HCT116 (cell line): ENCODE results near the gene GZF1. TPM values are rescaled to one million over a fixed set of nuclear protein-coding genes. Genes with fewer than 3 reads are reported as not detected.

ENCODE experiments used
- ATAC-seq: fragments of 200-7000 bp; cut with Tn5 transposase; 2 replicates; pipeline ENCODE4 v1.9.1; 2020; ENCODE audit warnings: mild to moderate bottlenecking, moderate library complexity
- BruUV-seq: library from RNA; stranded (reverse); fragments of 400-500 nt; replicated peaks from 2 replicates; lab custom pipeline; 2021; lab: Mats Ljungman, UMichigan
- CTCF ChIA-PET: fragments of 300-600 bp; sonication (Branson Sonifier 250); formaldehyde crosslinking; loops from one replicate; lab custom pipeline; 2021; ENCODE audit warnings: antibody characterized with exemption; lab: Charles Lee
- POLR2A ChIA-PET: fragments of 300-600, 350-600 bp; sonication (Branson Sonifier 250); formaldehyde crosslinking; loops from one replicate; lab custom pipeline; 2021; ENCODE audit warnings: antibody characterized with exemption; lab: Charles Lee
- RAD21 ChIA-PET, 2 experiments: fragments of 300-600 bp; sonication (Branson Sonifier 250); formaldehyde crosslinking; loops; one replicate each; lab custom pipeline; 2023; ENCODE audit warnings: low total read pairs in 2 of 2; ENCODE audit not compliant: uncharacterized antibody in 2 of 2, unreplicated experiment in 2 of 2, low non-redundant PET in 1 of 2; lab: Charles Lee
- DNase-seq: peaks from one replicate; pipeline ENCODE4 v3.0.0-alpha.2; 2010; ENCODE audit warnings: low read depth, low spot score
- H2AFZ ChIP-seq: fragments of 200-600 bp; shearing (Covaris generic), sonication (generic); 2 replicates; pipeline ENCODE4 v1.6.1; 2017; ENCODE audit warnings: low read depth, mixed run types, mixed read lengths, antibody characterized with exemption, low read length; ENCODE audit not compliant: poor library complexity, severe bottlenecking
- H3K27ac ChIP-seq: 2 replicates; pipeline ENCODE4 v1.5.1; 2012; ENCODE audit warnings: low read depth, low read length
- H3K27me3 ChIP-seq: fragments of 200-600 bp; sonication (generic); 2 replicates; pipeline ENCODE4 v1.6.1; 2016; ENCODE audit warnings: mixed run types, low read length, mixed read lengths; ENCODE audit not compliant: insufficient read depth
- H3K36me3 ChIP-seq, 2 experiments: fragments of 200-500 bp in 1 of 2; fragments of 200-600 bp in 1 of 2; sonication (Bioruptor generic) in 1 of 2; sonication (generic) in 1 of 2; 2 replicates each; pipeline versions ENCODE4 v1.5.1 to v1.6.1; 2014 to 2016; ENCODE audit warnings: low read length in 2 of 2, inconsistent platforms in 1 of 2, mixed read lengths in 1 of 2, mixed run types in 1 of 2; ENCODE audit not compliant: insufficient read depth in 2 of 2, control insufficient read depth in 1 of 2
- H3K4me1 ChIP-seq, 2 experiments: fragments of 200-600 bp in 1 of 2; sonication (generic) in 1 of 2; 2 replicates each; pipeline versions ENCODE4 v1.5.1 to v1.6.1; 2012 to 2017; ENCODE audit warnings: low read length in 2 of 2, inconsistent platforms in 1 of 2, mild to moderate bottlenecking in 1 of 2, mixed read lengths in 1 of 2, mixed run types in 1 of 2, moderate library complexity in 1 of 2; ENCODE audit not compliant: insufficient read depth in 2 of 2, control insufficient read depth in 1 of 2
- H3K4me2 ChIP-seq: fragments of 200-600 bp; sonication (generic); 2 replicates; pipeline ENCODE4 v1.6.1; 2017; ENCODE audit warnings: mixed run types, low read length, mixed read lengths
- H3K4me3 ChIP-seq, 2 experiments: fragments of 200-600 bp in 1 of 2; sonication (generic) in 1 of 2; replicated peaks in 1 of 2; 2 replicates each; pipeline ENCODE4 v1.5.1; 2011 to 2016; ENCODE audit warnings: low read length in 2 of 2, control low read depth in 1 of 2, low read depth in 1 of 2, mild to moderate bottlenecking in 1 of 2, mixed read lengths in 1 of 2, mixed run types in 1 of 2
- H3K79me2 ChIP-seq: fragments of 200-600 bp; sonication (generic); 2 replicates; pipeline ENCODE4 v1.6.1; 2017; ENCODE audit warnings: mild to moderate bottlenecking, mixed run types, low read length, moderate library complexity, mixed read lengths; ENCODE audit not compliant: insufficient read depth
- H3K9ac ChIP-seq: fragments of 200-600 bp; sonication (generic); 2 replicates; pipeline ENCODE4 v1.6.1; 2016; ENCODE audit warnings: low read length, mixed read lengths
- H3K9me2 ChIP-seq: fragments of 200-600 bp; sonication (generic), shearing (Covaris generic); 2 replicates; pipeline ENCODE4 v1.6.1; 2017; ENCODE audit warnings: mixed run types, mild to moderate bottlenecking, moderate library complexity; ENCODE audit not compliant: insufficient read depth
- H3K9me3 ChIP-seq, 2 experiments: fragments of 200-500 bp in 1 of 2; fragments of 200-600 bp in 1 of 2; sonication (Bioruptor generic) in 1 of 2; sonication (generic) in 1 of 2; 2 replicates each; pipeline ENCODE4 v1.6.1; 2014 to 2017; ENCODE audit warnings: low read length in 2 of 2, mixed read lengths in 2 of 2, inconsistent platforms in 1 of 2, low read depth in 1 of 2, mild to moderate bottlenecking in 1 of 2, mixed run types in 1 of 2, moderate library complexity in 1 of 2; ENCODE audit not compliant: control insufficient read depth in 1 of 2, insufficient read depth in 1 of 2
- H4K20me1 ChIP-seq: fragments of 200-600 bp; sonication (generic), shearing (Covaris generic); 2 replicates; pipeline ENCODE4 v1.6.1; 2017; ENCODE audit warnings: mixed run types, mild to moderate bottlenecking, moderate library complexity; ENCODE audit not compliant: insufficient read depth
- CBX3 ChIP-seq: IDR thresholded peaks from 2 replicates; pipeline ENCODE4 v1.6.1; 2012; ENCODE audit warnings: low read depth
- CEBPB ChIP-seq: IDR thresholded peaks from 2 replicates; pipeline ENCODE4 v1.6.1; 2012; ENCODE audit warnings: low read depth
- CTCF ChIP-seq, 3 experiments: fragments of 200-600 bp in 1 of 3; sonication (generic) in 1 of 3; IDR thresholded peaks in 2 of 3; conservative IDR thresholded peaks in 1 of 3; 2 replicates each; pipeline ENCODE4 v1.5.1; 2012 to 2017; ENCODE audit warnings: low read depth in 2 of 3, low read length in 2 of 3, antibody characterized with exemption in 1 of 3, borderline replicate concordance in 1 of 3, control low read depth in 1 of 3, mild to moderate bottlenecking in 1 of 3, mixed read lengths in 1 of 3, mixed run types in 1 of 3, moderate library complexity in 1 of 3; ENCODE audit not compliant: insufficient read depth in 1 of 3
- EGR1 ChIP-seq: IDR thresholded peaks from 2 replicates; pipeline ENCODE4 v1.6.1; 2012; ENCODE audit warnings: low read depth
- EZH2 ChIP-seq: fragments of 200-600 bp; sonication (generic); IDR thresholded peaks from 2 replicates; pipeline ENCODE4 v1.6.1; 2017; ENCODE audit warnings: antibody characterized with exemption, mixed run types
- EZH2phosphoT487 ChIP-seq: fragments of 200-600 bp; IDR thresholded peaks from 2 replicates; pipeline ENCODE4 v1.6.1; 2018; ENCODE audit warnings: antibody characterized with exemption, borderline replicate concordance
- FOSL1 ChIP-seq: IDR thresholded peaks from 2 replicates; pipeline ENCODE4 v1.6.1; 2012; ENCODE audit warnings: low read depth
- JUND ChIP-seq: IDR thresholded peaks from 2 replicates; pipeline ENCODE4 v1.6.1; 2012
- MAX ChIP-seq: IDR thresholded peaks from 2 replicates; pipeline ENCODE4 v1.6.1; 2012
- POLR2A ChIP-seq: IDR thresholded peaks from 2 replicates; pipeline ENCODE4 v1.7.0; 2011; ENCODE audit warnings: borderline replicate concordance; ENCODE audit not compliant: insufficient read depth, insufficient read length; ENCODE audit errors: extremely low read depth
- POLR2AphosphoS5 ChIP-seq: IDR thresholded peaks from 2 replicates; pipeline ENCODE4 v1.6.1; 2011; ENCODE audit warnings: mild to moderate bottlenecking, low read depth, low read length, moderate library complexity
- RAD21 ChIP-seq: IDR thresholded peaks from 2 replicates; pipeline ENCODE4 v1.6.1; 2012; ENCODE audit warnings: low read depth, mild to moderate bottlenecking
- REST ChIP-seq: IDR thresholded peaks from 2 replicates; pipeline ENCODE4 v1.6.1; 2012; ENCODE audit warnings: low read depth
- SIN3A ChIP-seq: IDR thresholded peaks from 2 replicates; pipeline ENCODE4 v1.6.1; 2012; ENCODE audit warnings: low read depth
- SP1 ChIP-seq: IDR thresholded peaks from 2 replicates; pipeline ENCODE4 v1.6.1; 2012; ENCODE audit warnings: low read depth
- SRF ChIP-seq: IDR thresholded peaks from 2 replicates; pipeline ENCODE4 v1.6.1; 2012; ENCODE audit warnings: low read depth
- TCF7L2 ChIP-seq: IDR thresholded peaks from 2 replicates; pipeline ENCODE4 v1.7.0; 2011; ENCODE audit warnings: borderline replicate concordance, inconsistent platforms; ENCODE audit not compliant: insufficient read depth, insufficient read length; ENCODE audit errors: extremely low read depth
- YY1 ChIP-seq: IDR thresholded peaks from 2 replicates; pipeline ENCODE4 v1.6.1; 2011; ENCODE audit warnings: low read length, low read depth, moderate library complexity, mild to moderate bottlenecking; ENCODE audit not compliant: insufficient replicate concordance; ENCODE audit errors: extremely low read depth
- ZBTB33 ChIP-seq: IDR thresholded peaks from 2 replicates; pipeline ENCODE4 v1.6.1; 2011; ENCODE audit warnings: mild to moderate bottlenecking, low read length, moderate library complexity; ENCODE audit not compliant: insufficient replicate concordance; ENCODE audit errors: extremely low read depth
- ZFX ChIP-seq: fragments of 450-650 bp; IDR thresholded peaks from 2 replicates; pipeline ENCODE4 v1.6.1; 2017
- intact Hi-C: fragments of 100-400 bp; cut with micrococcal nuclease; formaldehyde crosslinking; loops from 2 replicates; pipeline ENCODE4 v1.10.0; 2022
- total RNA-seq: library from RNA; stranded (reverse); gene quantifications from one replicate; pipeline ENCODE4 v1.2.1, GENCODE V29; 2021; ENCODE audit not compliant: unreplicated experiment

Gene GZF1
- total RNA-seq, 1 experiment from 2014 or later, result 10.4 TPM

- ChIA-PET CTCF (no interaction called here), POLR2A (no interaction called here), RAD21 (no interaction called here)
- H3K36me3 ChIP-seq, result no peaks in the 10 kb centered on the region; a peak in 1 of 4 replicates
- TF ChIP-seq TCF7L2 (no peak), SP1 (no peak), CEBPB (no peak), REST (no peak), EGR1 (no peak), FOSL1 (no peak), CTCF (IDR thresholded peaks at IDR 0.05 in 2 of 3, conservative IDR thresholded peaks at IDR 0.05 in 1 of 3; ENCODE audit: borderline replicate concordance in 1 of 3, insufficient read depth in 1 of 3, low read depth in 2 of 3, low read length in 2 of 3) (no peak), SRF (no peak), YY1 (no peak), RAD21 (no peak), EZH2phosphoT487 (no peak), POLR2A (no peak), JUND (no peak), ZFX (no peak), ZBTB33 (no peak), SIN3A (no peak), POLR2AphosphoS5 (no peak), EZH2 (no peak), CBX3 (no peak), MAX (no peak)
- BruUV-seq, result no TSS peak
- peaks cover 90% of the 10 kb centered on the region for H3K79me2 ChIP-seq
- no peaks in the 10 kb centered on the region for H3K9me3 ChIP-seq
- no peak overlapping the region for H3K9ac ChIP-seq
- DNase-seq, result no peak
- no peaks in the 10 kb centered on the region for H3K27me3 ChIP-seq
- no peaks in the 10 kb centered on the region for H3K4me1 ChIP-seq
- no peaks in the 10 kb centered on the region for H3K9me2 ChIP-seq
- no peak for ATAC-seq
- no peak overlapping the region for H2AFZ ChIP-seq
- H3K27ac ChIP-seq, result no peak overlapping the region
- H3K4me3 ChIP-seq, result no peak overlapping the region
- peaks cover 5% of the 10 kb centered on the region; the same call in 1 of the 2 replicates for H4K20me1 ChIP-seq
- H3K4me2 ChIP-seq, result no peak overlapping the region
- intact Hi-C loops, result no loop called here
These were observed 47.0 kb downstream of the GZF1 start for GRCh38 chr20:23408957-23409356.
